Activated CD8-positive, alpha-beta memory T cell treated with anti-CD3 and anti-CD28 coated beads, Interleukin-2, amount 50 U/mL, for 1 hour (primary cell): Measurements from ENCODE around the gene RPTOR.

Experiments
- DNase-seq: peaks from one replicate; pipeline ENCODE4 v3.0.0-alpha.2; 2020; ENCODE audit errors: extremely low read depth

The RPTOR gene

GRCh38 chr17:80998748-80999535, 454.3 kb downstream of the RPTOR start:
- DNase-seq: no peak

GRCh38 chr17:80999536-81000333, 455.1 kb downstream of the RPTOR start:
- DNase-seq: no peak

- DNase-seq: no peak
Measured at GRCh38 chr17:81000334-81000630, 455.6 kb downstream of the RPTOR start.

- no peak for DNase-seq
Measured at GRCh38 chr17:81000631-81001357, 456.2 kb downstream of the RPTOR start.

GRCh38 chr17:81002013-81002384, 457.4 kb downstream of the RPTOR start:
- no peak for DNase-seq

GRCh38 chr17:81002409-81003361, 458.0 kb downstream of the RPTOR start:
- no peak for DNase-seq

- no peak for DNase-seq
Measured at GRCh38 chr17:81003711-81004475, 459.3 kb downstream of the RPTOR start.

- no peak for DNase-seq
Measured at GRCh38 chr17:81006891-81007290, 462.3 kb downstream of the RPTOR start.

- DNase-seq: no peak
Measured at GRCh38 chr17:81008140-81008539, 463.5 kb downstream of the RPTOR start.

- no peak for DNase-seq
Measured at GRCh38 chr17:81009136-81009535, 464.5 kb downstream of the RPTOR start.

GRCh38 chr17:81010935-81011334, 466.3 kb downstream of the RPTOR start:
- no peak for DNase-seq

GRCh38 chr17:81011951-81012350, 467.3 kb downstream of the RPTOR start:
- DNase-seq: no peak

- no peak for DNase-seq
Measured at GRCh38 chr17:81012574-81013447, 468.2 kb downstream of the RPTOR start.

- no peak for DNase-seq
Measured at GRCh38 chr17:81013642-81014041, 469.0 kb downstream of the RPTOR start.

GRCh38 chr17:81015136-81015535, 470.5 kb downstream of the RPTOR start:
- DNase-seq: no peak
